ENCODE measurements around the gene RGS3. TPM values are rescaled to one million over a fixed set of nuclear protein-coding genes. Genes with fewer than 3 reads are reported as not detected.

The RGS3 gene
- total and polyA plus RNA-seq, 2 of the 13 experiments (the other 11 are each of a cell fraction or from before 2014, with no cell fraction given) = 17.1 to 28.8 TPM

DNA sequence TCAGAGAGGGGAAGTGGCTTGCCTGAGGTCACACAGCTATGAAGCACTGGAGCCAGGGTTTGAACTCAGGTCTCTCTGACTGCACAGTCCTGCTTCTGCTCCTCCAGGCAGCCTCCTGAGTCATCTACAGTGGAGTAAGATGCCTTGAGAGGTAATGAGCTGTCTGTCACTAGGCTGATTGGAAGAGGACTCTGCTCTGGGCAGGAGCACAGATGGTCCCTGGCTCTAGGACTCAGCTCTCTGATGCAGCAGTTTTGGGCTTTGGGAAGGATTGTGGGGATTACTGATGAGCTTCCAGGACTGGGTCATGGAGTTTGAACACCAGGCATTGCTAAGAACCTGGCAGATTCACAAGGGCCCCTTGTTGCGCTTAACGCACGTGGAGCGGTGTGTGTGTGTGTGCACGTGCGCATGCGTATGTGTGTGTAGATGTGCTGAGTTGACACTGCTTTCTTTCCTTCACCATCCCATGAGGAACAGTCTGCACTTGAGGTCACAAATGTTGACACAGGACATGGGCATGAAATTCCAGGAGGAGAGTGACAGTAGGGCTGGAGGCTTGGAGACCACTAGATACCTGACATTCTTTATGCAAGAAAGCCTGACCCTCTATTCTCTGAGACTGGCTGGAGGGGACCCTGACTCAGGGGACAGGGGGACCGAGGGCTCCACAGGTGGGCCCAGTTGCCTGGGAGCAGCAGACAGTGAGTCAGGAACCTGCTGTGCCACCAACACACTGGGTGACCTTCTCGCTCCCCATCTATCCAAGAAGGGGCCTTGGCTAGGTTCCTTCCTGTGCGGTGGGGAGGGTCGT is 170.5 kb downstream of the RGS3 start (continued):
- TF ChIP-seq, protein P1, sequence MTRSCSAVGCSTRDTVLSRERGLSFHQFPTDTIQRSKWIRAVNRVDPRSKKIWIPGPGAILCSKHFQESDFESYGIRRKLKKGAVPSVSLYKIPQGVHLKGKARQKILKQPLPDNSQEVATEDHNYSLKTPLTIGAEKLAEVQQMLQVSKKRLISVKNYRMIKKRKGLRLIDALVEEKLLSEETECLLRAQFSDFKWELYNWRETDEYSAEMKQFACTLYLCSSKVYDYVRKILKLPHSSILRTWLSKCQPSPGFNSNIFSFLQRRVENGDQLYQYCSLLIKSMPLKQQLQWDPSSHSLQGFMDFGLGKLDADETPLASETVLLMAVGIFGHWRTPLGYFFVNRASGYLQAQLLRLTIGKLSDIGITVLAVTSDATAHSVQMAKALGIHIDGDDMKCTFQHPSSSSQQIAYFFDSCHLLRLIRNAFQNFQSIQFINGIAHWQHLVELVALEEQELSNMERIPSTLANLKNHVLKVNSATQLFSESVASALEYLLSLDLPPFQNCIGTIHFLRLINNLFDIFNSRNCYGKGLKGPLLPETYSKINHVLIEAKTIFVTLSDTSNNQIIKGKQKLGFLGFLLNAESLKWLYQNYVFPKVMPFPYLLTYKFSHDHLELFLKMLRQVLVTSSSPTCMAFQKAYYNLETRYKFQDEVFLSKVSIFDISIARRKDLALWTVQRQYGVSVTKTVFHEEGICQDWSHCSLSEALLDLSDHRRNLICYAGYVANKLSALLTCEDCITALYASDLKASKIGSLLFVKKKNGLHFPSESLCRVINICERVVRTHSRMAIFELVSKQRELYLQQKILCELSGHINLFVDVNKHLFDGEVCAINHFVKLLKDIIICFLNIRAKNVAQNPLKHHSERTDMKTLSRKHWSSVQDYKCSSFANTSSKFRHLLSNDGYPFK (CRISPR knock-in tag; IDR thresholded peaks at IDR 0.05; ENCODE audit: borderline replicate concordance) = peak; percentile 47; the same call in 1 of the 2 replicates

- intact Hi-C loops (cut with micrococcal nuclease; ENCODE audit: unreplicated experiment) (no loop called here), in situ Hi-C loops (cut with HindIII; ENCODE audit: extremely low pct_ligation_motif_present, low pct_unique_long_range_greater_than_20kb) (no loop called here)
- ChIA-PET POLR2A (interaction anchor here (1.0 to 1.5 kb wide), 4 partner anchors 15 to 224 kb away, joined by 3 to 6 read pairs (median 4); partner anchors contain the start of genes C9orf43 and POLE3), CTCF (ENCODE audit: low intra/inter-chr PET ratio, low total read pairs) (no interaction called here)
- Histone ChIP-seq H2AFZ (ENCODE audit: low read length) (peak overlapping the region; percentile 66), H3K27me3 (ENCODE audit: control insufficient read depth in 1 of 2, insufficient read depth in 2 of 2, low read length in 2 of 2) (peaks cover 0 to 16% of the 10 kb centered on the region in 2 experiments; a peak in 1 of 5 replicates), H3K4me2 (ENCODE audit: low read depth, low read length) (peak overlapping the region; percentile 66), H3K4me1 (ENCODE audit: insufficient read depth, low read length) (peaks cover 55% of the 10 kb centered on the region), H3K27ac (ENCODE audit: extremely low read length, insufficient read depth, low read length) (no peak overlapping the region), H3K36me3 (replicated peaks in 1 of 2; ENCODE audit: control insufficient read depth in 1 of 2, insufficient read depth in 2 of 2, low read length in 2 of 2) (no peaks in the 10 kb centered on the region), H4K20me1 (ENCODE audit: insufficient read depth, low read length) (no peaks in the 10 kb centered on the region), H3K9ac (ENCODE audit: insufficient read depth, low read depth, low read length) (peak overlapping the region; percentile 7; the same call in 1 of the 2 replicates), H3K79me2 (ENCODE audit: insufficient read depth, low read length) (no peaks in the 10 kb centered on the region), H3K9me3 (ENCODE audit: low read length) (no peaks in the 10 kb centered on the region), H3K4me3 (replicated peaks in 1 of 3; ENCODE audit: insufficient read depth in 1 of 3, low read depth in 2 of 3, low read length in 3 of 3) (peak overlapping the region in 1 of 3 experiments; percentile 40; a peak in 2 of 6 replicates)
- no peak for FAIRE-seq
- peak; percentile 45 for ATAC-seq
- WGBS (ENCODE audit: low lambda C conversion rate) = 10% methylated on average over 8 of the region's 10 CpGs
- DNase-seq (ENCODE audit: low spot score) = peak; percentile 41
- BruUV-seq (replicated peaks) = no TSS peak
- TF ChIP-seq ZNF503 (CRISPR knock-in tag; IDR thresholded peaks at IDR 0.05) = no peak
- TF ChIP-seq NR2F2 (IDR thresholded peaks at IDR 0.05; ENCODE audit: borderline replicate concordance, low read depth) = no peak
- TF ChIP-seq SYNCRIP (IDR thresholded peaks at IDR 0.05; ENCODE audit: insufficient read depth, low read depth, low read length) = no peak
- TF ChIP-seq, protein P2, sequence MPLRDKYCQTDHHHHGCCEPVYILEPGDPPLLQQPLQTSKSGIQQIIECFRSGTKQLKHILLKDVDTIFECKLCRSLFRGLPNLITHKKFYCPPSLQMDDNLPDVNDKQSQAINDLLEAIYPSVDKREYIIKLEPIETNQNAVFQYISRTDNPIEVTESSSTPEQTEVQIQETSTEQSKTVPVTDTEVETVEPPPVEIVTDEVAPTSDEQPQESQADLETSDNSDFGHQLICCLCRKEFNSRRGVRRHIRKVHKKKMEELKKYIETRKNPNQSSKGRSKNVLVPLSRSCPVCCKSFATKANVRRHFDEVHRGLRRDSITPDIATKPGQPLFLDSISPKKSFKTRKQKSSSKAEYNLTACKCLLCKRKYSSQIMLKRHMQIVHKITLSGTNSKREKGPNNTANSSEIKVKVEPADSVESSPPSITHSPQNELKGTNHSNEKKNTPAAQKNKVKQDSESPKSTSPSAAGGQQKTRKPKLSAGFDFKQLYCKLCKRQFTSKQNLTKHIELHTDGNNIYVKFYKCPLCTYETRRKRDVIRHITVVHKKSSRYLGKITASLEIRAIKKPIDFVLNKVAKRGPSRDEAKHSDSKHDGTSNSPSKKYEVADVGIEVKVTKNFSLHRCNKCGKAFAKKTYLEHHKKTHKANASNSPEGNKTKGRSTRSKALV (CRISPR knock-in tag; IDR thresholded peaks at IDR 0.05) = 0 out of 2 replicates have a peak, but pooled peaks have one; percentile 47
- TF ChIP-seq PPARG (CRISPR knock-in tag; conservative IDR thresholded peaks at IDR 0.05) = no peak
- TF ChIP-seq SKIL (CRISPR knock-in tag; IDR thresholded peaks at IDR 0.05; ENCODE audit: borderline replicate concordance) = no peak
- TF ChIP-seq JUN (CRISPR knock-in tag; IDR thresholded peaks at IDR 0.05) = no peak
Observed at GRCh38 chr9:113634596-113635515, 171.3 kb downstream of the RGS3 start.
